Measurements from ENCODE around the gene ATP8A2. TPM values are rescaled to one million over a fixed set of nuclear protein-coding genes. Genes with fewer than 3 reads are reported as not detected.

ATP8A2 gene
- total RNA-seq, 1 experiment from 2014 or later, result 5.2 TPM

GRCh38 chr13:25351404-25351803, 20.4 kb upstream of the ATP8A2 start (continued):
- no peak for TF ChIP-seq ATF6 (CRISPR knock-in tag; IDR thresholded peaks at IDR 0.05)
- no peak for TF ChIP-seq E2F1 (CRISPR knock-in tag; IDR thresholded peaks at IDR 0.05)

GRCh38 chr13:25352230-25352629, 19.5 kb upstream of the ATP8A2 start:
- H3K4me3 Mint-ChIP-seq, result no peak overlapping the region
- ChIA-PET POLR2A (no interaction called here), CTCF (interaction anchor here (0.5 kb wide), 1 partner anchor 239 kb away, joined by 3 read pairs; no protein-coding TSS in a partner anchor)
- TF ChIP-seq CBFB (CRISPR knock-in tag; IDR thresholded peaks at IDR 0.05; ENCODE audit: low read depth), result no peak
- TF ChIP-seq TEAD1 (CRISPR knock-in tag; IDR thresholded peaks at IDR 0.05), result no peak
- no peak for TF ChIP-seq AFF4 (CRISPR knock-in tag; IDR thresholded peaks at IDR 0.05; ENCODE audit: borderline replicate concordance)
- TF ChIP-seq ZNF671 (CRISPR knock-in tag; IDR thresholded peaks at IDR 0.05), result no peak
- TF ChIP-seq ATF2 (CRISPR knock-in tag; IDR thresholded peaks at IDR 0.05; ENCODE audit: borderline replicate concordance, low read depth), result no peak
- TF ChIP-seq NR3C1 (CRISPR knock-in tag; conservative IDR thresholded peaks at IDR 0.05; ENCODE audit: low read depth), result no peak
- TF ChIP-seq ZNF317 (CRISPR knock-in tag; IDR thresholded peaks at IDR 0.05; ENCODE audit: borderline replicate concordance, low read depth), result no peak
- TF ChIP-seq ZNF263 (CRISPR knock-in tag; IDR thresholded peaks at IDR 0.05; ENCODE audit: low read depth), result no peak
- no peak for TF ChIP-seq CTCF (IDR thresholded peaks at IDR 0.05)
- TF ChIP-seq SP1 (CRISPR knock-in tag; conservative IDR thresholded peaks at IDR 0.05), result no peak
- no peak for TF ChIP-seq MLX (CRISPR knock-in tag; IDR thresholded peaks at IDR 0.05)
- TF ChIP-seq PRRX2 (CRISPR knock-in tag; IDR thresholded peaks at IDR 0.05), result no peak
- TF ChIP-seq USF1 (CRISPR knock-in tag; IDR thresholded peaks at IDR 0.05), result no peak
- TF ChIP-seq E2F1 (CRISPR knock-in tag; IDR thresholded peaks at IDR 0.05), result no peak
- no peak for TF ChIP-seq ZBTB21 (CRISPR knock-in tag; IDR thresholded peaks at IDR 0.05; ENCODE audit: borderline replicate concordance)
- H3K27me3 Mint-ChIP-seq (ENCODE audit: low read depth), result no peaks in the 10 kb centered on the region
- H3K9me3 Mint-ChIP-seq, result peaks cover 4% of the 10 kb centered on the region; the same call in 1 of the 2 replicates
- peaks cover 10% of the 10 kb centered on the region for H3K4me1 Mint-ChIP-seq
- H3K27ac Mint-ChIP-seq, result no peak overlapping the region
- H3K36me3 Mint-ChIP-seq, result no peaks in the 10 kb centered on the region
- DNase-seq (ENCODE audit: low spot score) (no peak), ATAC-seq (no peak)

Data from WTC11 (cell line).